Spinal cord (tissue), 10 donors: ENCODE measurements around the gene FTCD. TPM values are rescaled to one million over a fixed set of nuclear protein-coding genes. Genes with fewer than 3 reads are reported as not detected.

Experiments
- DNase-seq, 6 donors: peaks; one replicate each; pipeline versions ENCODE4 v3.0.0 to v3.0.0-alpha.2; 2013 to 2015; ENCODE audit warnings: low spot score in 6 of 6, low read depth in 4 of 6
- H3K27ac ChIP-seq: one replicate; pipeline ENCODE4 v1.5.1; 2013; ENCODE audit warnings: low read depth, low read length, control low read depth
- H3K27me3 ChIP-seq: one replicate; pipeline ENCODE4 v1.6.1; 2013; ENCODE audit warnings: low read length; ENCODE audit not compliant: control insufficient read depth, insufficient read depth
- H3K36me3 ChIP-seq: one replicate; pipeline ENCODE4 v1.6.1; 2013; ENCODE audit warnings: low read length; ENCODE audit not compliant: control insufficient read depth, insufficient read depth
- H3K4me1 ChIP-seq: one replicate; pipeline ENCODE4 v1.6.1; 2013; ENCODE audit warnings: low read length; ENCODE audit not compliant: control insufficient read depth, insufficient read depth
- H3K4me3 ChIP-seq: one replicate; pipeline ENCODE4 v1.5.1; 2013; ENCODE audit warnings: low read depth, low read length, control low read depth
- H3K9me3 ChIP-seq: one replicate; pipeline ENCODE4 v1.6.1; 2013; ENCODE audit warnings: low read length; ENCODE audit not compliant: control insufficient read depth, insufficient read depth
- WGBS: methylation state at CpG from one replicate; pipeline ENCODE4 v1.1.5; 2013; ENCODE audit warnings: missing lambda C conversion rate; ENCODE audit not compliant: insufficient coverage; 5-methylcytosine and 5-hydroxymethylcytosine counted together
- polyA plus RNA-seq, 2 donors: library from polyadenylated mRNA; unstranded; fragments of 120-200 nt; gene quantifications; one replicate each; pipeline ENCODE4 v1.2.1, GENCODE V29; 2013; ENCODE audit not compliant: insufficient read length in 2 of 2
- total RNA-seq, 2 donors: library from RNA; depleted of rRNA in 1 of 2; stranded (reverse); fragments of 120-200 nt in 1 of 2; fragments of >200 nt in 1 of 2; gene quantifications; one replicate each; pipeline versions ENCODE4 v1.2.3 to v1.2.4, GENCODE V29; 2013 to 2014
- donor health status: healthy.

The FTCD gene
- total and polyA plus RNA-seq, 4 donors, result 0.50 to 6.0 (median 3.4) TPM

- Histone ChIP-seq H3K4me1 (no peaks in the 10 kb centered on the region), H3K27ac (no peak overlapping the region), H3K9me3 (no peaks in the 10 kb centered on the region), H3K27me3 (no peaks in the 10 kb centered on the region), H3K4me3 (no peak overlapping the region), H3K36me3 (peaks cover 32% of the 10 kb centered on the region)
- 83% methylated on average over 45 of the region's 45 CpGs for WGBS
- DNase-seq, result no peak
Observed at GRCh38 chr21:46128933-46129571, 26.3 kb downstream of the FTCD start.

- peaks cover 32% of the 10 kb centered on the region for H3K36me3 ChIP-seq
- no peak overlapping the region for H3K4me3 ChIP-seq
- H3K4me1 ChIP-seq, result no peaks in the 10 kb centered on the region
- H3K9me3 ChIP-seq, result no peaks in the 10 kb centered on the region
- no peaks in the 10 kb centered on the region for H3K27me3 ChIP-seq
- 75% methylated on average over 23 of the region's 23 CpGs for WGBS
- H3K27ac ChIP-seq, result no peak overlapping the region
- DNase-seq, result no peak
Observed at GRCh38 chr21:46128106-46128932, 27.1 kb downstream of the FTCD start.

DNA sequence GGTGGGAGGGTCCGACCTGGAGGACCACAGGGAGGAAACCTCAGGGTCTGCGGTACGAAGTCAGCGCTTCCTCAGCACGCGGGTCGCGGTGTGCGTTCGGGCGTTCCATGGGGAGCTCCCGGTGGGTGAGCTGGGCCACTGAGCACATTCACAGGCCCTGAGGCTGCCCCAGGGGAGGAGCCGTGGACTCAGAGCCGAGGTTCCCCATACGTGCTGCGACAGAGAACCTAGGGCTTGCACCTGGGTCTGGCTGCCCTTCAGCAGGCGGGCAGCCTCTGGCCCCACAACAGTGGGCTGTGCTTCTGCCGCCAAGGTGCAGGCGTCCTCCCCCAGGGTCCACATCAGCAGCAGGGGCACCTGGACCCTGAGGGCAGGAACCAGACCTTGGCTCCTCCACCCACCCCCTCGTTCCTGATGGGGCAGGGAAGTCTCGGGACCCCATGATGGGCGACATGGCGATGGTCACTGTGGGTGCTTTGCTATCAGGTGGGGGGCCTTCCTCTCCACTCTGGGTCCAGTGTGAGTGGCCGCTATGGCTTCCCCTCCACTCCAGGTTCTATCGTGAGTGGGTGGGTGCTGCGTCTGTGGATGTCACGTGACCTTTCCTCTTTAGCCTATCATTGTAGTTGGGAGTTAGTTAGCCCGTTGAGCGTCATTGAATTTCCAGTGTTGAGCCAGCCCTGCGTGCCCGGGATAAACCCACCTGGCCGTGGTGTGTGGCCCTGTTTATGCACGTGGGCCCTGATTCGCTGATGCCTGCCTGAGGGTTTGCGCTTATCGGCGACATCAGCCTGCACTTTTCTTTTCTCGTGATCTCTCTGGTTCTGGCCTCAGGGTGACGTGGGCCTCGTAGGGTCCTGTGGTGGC, 27.9 kb downstream of the FTCD start:
- Histone ChIP-seq H3K27me3 (no peaks in the 10 kb centered on the region), H3K9me3 (no peaks in the 10 kb centered on the region), H3K4me1 (no peaks in the 10 kb centered on the region), H3K4me3 (no peak overlapping the region), H3K27ac (no peak overlapping the region), H3K36me3 (peaks cover 32% of the 10 kb centered on the region)
- DNase-seq, result no peak
- WGBS, result 90% methylated on average over 32 of the region's 40 CpGs

- DNase-seq, result no peak
- Histone ChIP-seq H3K27me3 (no peaks in the 10 kb centered on the region), H3K4me1 (no peaks in the 10 kb centered on the region), H3K9me3 (no peaks in the 10 kb centered on the region), H3K27ac (no peak overlapping the region), H3K36me3 (peaks cover 35% of the 10 kb centered on the region), H3K4me3 (no peak overlapping the region)
- WGBS, result 86% methylated on average over 30 of the region's 32 CpGs
Observed at GRCh38 chr21:46126309-46127238, 28.8 kb downstream of the FTCD start.

DNA sequence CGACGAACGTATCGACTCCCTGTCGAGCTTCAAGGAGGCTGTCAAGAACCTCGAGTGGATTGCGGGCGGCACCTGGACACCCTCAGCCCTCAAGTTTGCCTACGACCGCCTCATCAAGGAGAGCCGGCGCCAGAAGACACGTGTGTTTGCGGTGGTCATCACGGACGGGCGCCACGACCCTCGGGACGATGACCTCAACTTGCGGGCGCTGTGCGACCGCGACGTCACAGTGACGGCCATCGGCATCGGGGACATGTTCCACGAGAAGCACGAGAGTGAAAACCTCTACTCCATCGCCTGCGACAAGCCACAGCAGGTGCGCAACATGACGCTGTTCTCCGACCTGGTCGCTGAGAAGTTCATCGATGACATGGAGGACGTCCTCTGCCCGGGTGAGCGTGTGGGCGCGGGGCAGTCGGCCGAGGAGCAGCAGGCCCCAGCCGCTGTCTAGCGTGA, 29.5 kb downstream of the FTCD start:
- no peak for DNase-seq
- Histone ChIP-seq H3K36me3 (peaks cover 41% of the 10 kb centered on the region), H3K4me3 (no peak overlapping the region), H3K4me1 (no peaks in the 10 kb centered on the region), H3K27me3 (no peaks in the 10 kb centered on the region), H3K9me3 (no peaks in the 10 kb centered on the region), H3K27ac (no peak overlapping the region)
- WGBS, result 93% methylated on average over 47 of the region's 47 CpGs

DNA sequence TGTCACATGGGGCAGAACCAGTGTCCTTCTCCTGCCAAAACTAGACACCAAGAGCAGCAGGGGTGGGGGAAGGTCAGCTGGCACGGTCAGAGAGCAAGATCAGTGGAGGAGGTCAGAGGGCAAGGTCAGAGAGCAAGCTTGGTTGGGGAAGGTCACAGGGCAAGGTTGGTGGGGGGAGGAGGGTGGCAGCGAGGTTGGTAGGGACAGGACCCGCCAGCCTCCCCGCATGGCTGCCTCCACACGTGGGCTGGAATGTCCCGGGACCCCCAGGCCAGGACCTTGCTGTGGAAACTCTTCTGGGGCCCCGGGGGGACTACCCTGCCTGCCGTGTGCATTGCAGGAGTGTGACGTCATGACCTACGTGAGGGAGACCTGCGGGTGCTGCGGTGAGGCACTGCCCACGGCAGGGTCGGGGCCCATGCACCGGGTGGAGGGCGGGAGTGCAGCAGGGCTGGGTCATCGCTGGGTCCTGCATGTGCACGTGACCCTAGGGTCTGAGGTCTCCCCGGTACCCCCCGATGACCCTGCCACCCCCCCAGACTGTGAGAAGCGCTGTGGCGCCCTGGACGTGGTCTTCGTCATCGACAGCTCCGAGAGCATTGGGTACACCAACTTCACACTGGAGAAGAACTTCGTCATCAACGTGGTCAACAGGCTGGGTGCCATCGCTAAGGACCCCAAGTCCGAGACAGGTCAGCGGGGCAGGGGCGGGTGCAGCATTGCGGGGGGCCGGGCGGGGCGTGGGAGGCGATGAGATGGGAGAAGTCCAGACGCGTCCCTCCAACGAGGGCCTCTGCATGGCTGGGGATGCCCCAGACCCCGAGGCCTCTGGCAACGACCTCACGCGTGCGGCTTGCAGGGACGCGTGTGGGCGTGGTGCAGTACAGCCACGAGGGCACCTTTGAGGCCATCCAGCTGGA, 30.2 kb downstream of the FTCD start:
- H3K36me3 ChIP-seq, result peaks cover 46% of the 10 kb centered on the region
- WGBS, result 94% methylated on average over 49 of the region's 49 CpGs
- no peaks in the 10 kb centered on the region for H3K27me3 ChIP-seq
- DNase-seq, result no peak
- H3K4me3 ChIP-seq, result no peak overlapping the region
- no peaks in the 10 kb centered on the region for H3K9me3 ChIP-seq
- no peak overlapping the region for H3K27ac ChIP-seq
- H3K4me1 ChIP-seq, result no peaks in the 10 kb centered on the region

DNA sequence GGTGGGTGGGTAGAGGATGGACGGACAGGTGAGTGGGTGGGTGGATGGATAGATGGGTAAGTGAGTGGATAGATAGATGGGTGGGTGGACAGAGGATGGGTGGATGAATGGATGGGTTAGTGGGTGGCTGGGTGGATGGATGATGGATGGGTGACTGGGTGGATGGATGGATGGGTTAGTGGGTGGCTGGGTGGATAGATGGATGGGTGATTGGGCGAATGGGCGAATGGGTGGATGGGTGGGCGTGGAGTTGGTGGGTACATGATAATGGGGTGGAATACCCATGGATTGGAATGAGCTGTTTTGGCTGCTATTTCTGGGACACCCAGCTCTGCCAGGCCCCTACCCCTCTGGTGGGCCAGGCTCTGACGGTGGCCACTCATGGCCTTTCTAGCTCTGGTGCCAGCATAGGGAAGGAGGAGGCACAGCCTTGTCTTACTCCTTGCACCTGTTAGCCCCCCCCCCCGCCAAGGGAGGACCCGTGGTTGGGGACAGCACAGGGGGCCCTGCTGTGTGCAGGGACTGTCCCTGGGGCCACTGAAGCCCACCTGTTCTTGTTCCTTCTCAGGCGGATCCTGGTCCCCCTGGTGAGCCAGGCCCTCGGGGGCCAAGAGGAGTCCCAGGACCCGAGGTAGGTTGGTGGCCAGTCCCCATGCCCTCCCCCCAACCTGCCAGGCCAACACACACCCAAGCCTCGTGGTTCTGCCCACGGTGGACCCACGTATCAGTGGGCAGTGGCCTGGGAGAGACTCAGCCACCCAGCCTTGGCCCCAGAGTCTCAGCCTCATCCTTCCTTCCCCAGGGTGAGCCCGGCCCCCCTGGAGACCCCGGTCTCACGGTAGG, 31.1 kb downstream of the FTCD start:
- no peak overlapping the region for H3K27ac ChIP-seq

More for the DNA sequence above, 31.1 kb downstream of the FTCD start:
- WGBS, result 95% methylated on average over 15 of the region's 16 CpGs
- peaks cover 53% of the 10 kb centered on the region for H3K36me3 ChIP-seq
- no peaks in the 10 kb centered on the region for H3K27me3 ChIP-seq
- H3K4me3 ChIP-seq, result no peak overlapping the region
- no peaks in the 10 kb centered on the region for H3K4me1 ChIP-seq
- no peaks in the 10 kb centered on the region for H3K9me3 ChIP-seq
- DNase-seq, result no peak
